Measurements from ENCODE around the gene ERFL.

Gene ERFL

DNA sequence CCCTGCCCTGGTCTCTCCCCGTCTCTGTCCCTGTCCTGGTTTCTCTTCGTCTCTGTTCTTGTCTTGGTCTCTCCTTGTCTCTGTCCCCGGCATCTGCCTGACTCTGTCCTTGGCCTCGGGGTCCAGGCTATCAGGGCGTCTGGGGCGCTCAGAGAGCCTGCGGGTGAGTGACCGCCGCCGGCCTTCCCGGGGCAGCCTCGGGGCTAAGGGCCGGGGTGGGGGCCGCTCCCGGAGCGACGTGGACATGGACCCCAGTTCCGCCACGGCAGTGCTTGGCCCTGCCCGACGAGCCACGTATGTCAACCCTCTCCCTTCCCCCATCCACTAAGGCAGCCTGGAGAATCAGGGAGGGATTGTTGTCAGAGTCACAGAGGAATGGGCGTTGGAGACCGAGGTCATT, 30.4 kb downstream of the ERFL start:
- DNase-seq (ENCODE audit: low spot score), result no peak

DNA sequence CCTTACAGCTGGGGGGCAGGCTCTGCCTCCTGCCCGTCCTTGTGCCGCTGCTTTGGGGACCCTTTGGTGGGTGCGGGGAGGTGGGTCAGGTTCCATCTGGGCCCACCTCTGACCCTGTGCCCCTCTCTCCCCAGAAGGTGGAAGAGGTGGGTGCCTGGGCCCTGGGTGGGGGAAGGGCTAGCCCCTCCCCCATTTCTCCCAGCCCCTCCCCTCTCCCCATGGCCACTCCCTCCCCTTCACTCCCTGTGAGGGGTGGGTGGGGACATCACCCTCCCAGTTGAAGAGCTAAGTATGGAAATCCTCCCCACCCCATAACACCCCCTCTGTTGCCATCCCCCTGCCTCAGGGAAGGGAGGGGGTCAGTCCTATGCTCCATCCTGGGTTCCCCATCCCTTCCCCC, 31.1 kb downstream of the ERFL start:
- no peak for DNase-seq (ENCODE audit: low spot score)

DNA sequence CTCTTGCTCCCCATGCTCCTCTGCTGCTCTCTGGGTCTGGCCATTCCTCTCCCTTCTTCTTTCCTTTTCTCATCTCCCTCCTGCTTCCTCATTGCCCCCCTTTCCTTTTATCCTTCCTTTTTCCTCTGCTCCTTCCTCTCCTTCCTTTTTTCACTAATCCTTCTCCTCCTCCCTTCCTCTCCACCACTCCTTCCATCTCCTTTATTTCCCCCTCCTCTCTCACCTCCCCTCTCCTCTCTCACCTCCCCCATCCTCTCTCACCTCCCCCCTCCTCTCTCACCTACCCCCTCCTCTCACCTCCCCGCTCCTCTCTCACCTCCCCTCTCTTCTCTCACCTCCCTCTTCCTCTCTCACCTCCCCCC, 31.7 kb downstream of the ERFL start:
- no peak for DNase-seq (ENCODE audit: low spot score)

DNA sequence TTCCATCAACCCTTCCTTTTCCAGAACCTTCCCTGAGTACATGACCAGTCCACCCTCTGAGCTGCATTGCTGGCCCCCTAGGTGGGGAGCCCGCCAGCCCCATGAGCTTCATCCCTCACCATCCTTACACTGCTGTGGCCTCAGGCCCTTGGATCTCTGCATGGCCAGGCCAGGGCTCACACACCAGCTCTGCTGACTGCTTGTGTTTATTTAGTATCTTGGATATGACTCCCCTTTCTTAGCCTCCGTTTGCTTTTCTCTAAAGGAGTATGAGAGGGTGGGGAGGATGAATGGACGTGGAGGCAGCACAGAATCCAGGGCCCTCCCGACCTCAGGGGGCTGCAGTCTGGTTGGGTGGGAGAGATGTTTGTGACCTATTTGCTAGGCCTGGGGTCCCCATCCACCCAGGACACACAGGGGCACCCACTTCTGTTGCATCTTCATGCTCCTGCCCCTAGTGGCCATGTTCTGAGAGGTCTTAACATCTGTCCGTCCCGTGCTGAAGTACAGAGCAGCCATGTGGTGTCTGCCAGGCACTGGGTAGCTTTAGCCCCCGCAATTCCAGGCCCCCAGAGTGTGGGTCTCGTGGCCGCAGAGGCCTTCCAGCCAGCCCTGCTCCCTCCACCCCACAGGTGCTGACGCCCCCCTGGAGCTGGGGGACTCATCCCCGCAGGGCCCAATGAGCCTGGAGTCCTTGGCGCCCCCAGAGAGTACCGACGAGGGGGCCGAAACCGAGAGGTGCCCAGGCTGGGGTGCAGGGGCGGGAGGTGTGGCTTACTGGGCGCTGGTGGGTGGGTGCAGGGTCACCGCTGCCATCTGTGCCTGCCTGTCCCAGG, 32.3 kb downstream of the ERFL start:
- peak; percentile 76 for DNase-seq (ENCODE audit: low spot score)

- no peak for DNase-seq (ENCODE audit: low spot score)
These were observed 33.9 kb downstream of the ERFL start for GRCh38 chr19:41894350-41894749.

- no peak for DNase-seq (ENCODE audit: low spot score)
These were observed 34.4 kb downstream of the ERFL start for GRCh38 chr19:41893899-41894298.

- DNase-seq (ENCODE audit: low spot score), result no peak
These were observed 35.9 kb downstream of the ERFL start for GRCh38 chr19:41892173-41892902.

GRCh38 chr19:41890936-41891335, 37.3 kb downstream of the ERFL start:
- DNase-seq (ENCODE audit: low spot score), result no peak

GRCh38 chr19:41889896-41890295, 38.4 kb downstream of the ERFL start:
- no peak for DNase-seq (ENCODE audit: low spot score)

- no peak for DNase-seq (ENCODE audit: low spot score)
These were observed 39.3 kb downstream of the ERFL start for GRCh38 chr19:41888926-41889325.

DNA sequence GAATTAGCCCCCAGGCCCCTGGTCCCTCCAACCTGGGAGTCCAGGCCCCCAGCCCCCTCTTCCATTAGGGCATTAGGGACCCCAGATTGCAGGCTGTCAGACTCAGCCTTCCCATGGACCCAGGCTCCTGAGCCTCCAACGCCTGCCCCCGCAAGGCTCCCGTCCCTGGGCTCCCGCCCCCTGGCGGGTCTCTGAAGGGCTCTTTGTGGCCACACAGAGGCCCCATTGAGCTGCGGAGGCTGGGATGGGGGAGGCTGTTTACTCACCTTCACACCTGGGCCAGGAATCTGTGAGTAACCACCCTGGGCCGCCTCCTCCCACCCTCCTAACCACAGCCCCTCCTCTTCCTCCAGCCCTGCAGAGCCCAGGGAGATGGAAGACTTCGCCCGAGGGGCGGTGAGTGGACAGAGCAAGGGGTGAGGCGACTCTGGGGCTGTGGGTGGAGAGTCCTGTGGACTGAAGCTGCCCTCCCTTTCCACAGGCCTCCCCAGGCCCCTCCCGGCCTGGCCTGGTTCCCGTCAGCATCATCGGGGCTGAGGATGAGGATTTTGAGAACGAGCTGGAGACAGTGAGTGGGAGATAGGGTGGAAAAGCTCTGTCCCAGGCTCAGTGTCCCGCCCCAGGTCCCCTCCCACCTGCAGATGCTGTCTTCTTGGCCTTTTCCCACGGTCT, 40.4 kb downstream of the ERFL start:
- DNase-seq (ENCODE audit: low spot score), result peak; percentile 59

DNA sequence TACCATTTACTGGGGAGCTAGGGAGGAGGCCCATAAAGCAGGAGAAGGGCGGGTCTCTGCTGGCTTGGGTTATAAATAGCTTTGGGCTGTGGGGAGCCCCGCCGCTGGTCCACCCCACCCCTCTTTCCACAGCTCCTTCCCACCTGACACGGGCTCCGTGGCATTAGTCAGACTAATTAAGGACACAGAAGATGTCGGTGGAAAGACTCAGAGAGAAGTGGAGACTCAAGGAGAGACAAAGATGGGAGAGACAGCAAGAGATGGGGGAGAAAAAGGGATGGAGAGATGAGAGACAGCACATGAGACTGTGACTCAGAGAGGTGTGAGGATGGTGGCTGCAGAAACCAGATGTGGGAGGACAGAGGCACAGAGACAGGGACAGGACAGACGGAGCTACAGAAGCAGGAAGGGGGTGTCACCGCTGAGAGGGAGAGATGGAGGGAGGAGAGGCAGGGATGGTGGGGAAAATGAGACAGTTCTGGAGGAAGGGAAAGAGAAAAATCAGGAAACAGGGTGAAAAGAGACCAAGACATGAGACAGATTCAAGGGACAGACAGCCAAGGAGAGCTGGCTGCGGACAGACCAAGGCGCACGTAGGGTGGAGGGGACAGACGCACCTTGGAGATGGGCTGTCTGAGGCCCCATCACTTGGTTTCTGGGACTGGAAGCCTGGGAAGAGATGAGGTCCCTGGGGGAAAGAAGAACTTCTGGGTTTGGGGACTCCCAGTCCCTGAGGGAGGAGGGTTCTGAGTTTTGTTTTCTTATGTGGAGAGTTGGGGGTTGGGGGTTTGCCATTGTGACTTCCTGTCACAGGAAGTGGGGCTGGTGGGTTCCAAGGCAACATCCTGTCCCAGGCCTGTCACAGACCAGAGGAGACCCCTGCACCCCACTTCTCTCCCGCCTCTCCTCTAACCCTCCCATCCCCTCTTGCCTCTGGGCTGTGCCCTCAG, 41.2 kb downstream of the ERFL start:
- peak; percentile 69 for DNase-seq (ENCODE audit: low spot score)

GRCh38 chr19:41883821-41884733, 44.2 kb downstream of the ERFL start:
- peak; percentile 96 for DNase-seq (ENCODE audit: low spot score)

- DNase-seq (ENCODE audit: low spot score), result peak; percentile 69
These were observed 44.8 kb downstream of the ERFL start for GRCh38 chr19:41883463-41883820.

DNA sequence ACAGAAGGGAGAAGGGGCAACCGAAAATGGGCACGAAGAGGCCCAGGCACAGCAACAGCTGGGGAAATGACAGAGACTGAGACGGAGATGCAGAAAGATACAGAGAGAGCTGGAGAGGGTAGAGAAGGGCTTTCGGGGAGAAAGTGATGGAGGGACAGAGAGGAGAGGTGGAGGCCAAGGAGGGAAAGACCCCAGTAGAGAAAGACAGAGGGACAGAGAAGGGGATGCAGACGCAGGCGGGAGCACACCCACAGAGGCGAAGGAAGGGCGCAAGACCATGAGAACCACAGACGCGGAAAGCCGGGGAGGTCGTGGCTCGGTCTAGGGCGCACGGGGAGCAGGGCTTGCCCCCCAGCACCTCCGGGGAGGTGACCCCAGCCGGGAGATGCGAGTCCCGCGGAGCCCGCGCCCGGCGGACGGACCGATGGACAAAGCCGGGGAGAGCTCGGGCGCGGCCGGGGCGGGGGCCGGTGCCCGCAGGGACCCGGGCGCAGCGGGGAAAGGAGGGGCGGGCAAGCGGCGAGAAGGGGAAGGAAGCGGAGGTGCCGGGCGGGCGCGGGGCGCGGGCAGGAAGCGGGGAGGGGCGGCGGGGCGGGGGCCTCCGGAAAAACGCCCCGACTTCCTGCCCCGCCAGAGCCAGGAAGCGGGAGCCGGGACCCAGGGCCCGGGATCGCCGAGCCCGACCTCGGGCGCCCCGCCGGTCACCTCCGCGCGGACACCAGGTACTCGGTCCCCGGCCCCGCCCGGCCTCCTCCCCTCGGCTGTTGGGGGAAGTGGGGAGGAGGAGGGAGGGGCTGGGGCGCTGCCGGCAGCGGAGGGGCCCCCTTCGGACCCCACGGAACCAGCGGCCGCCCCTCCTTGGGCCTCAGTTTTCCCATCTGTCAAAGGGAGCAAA, 45.4 kb downstream of the ERFL start, which contains the start of gene ARHGEF1:
Gene ARHGEF1 (plus strand): TSS at position 617 of the 895 bp plus-strand sequence. CDS start 4,899 bp downstream, outside the sequence.
- DNase-seq (ENCODE audit: low spot score), result peak; percentile 65

DNA sequence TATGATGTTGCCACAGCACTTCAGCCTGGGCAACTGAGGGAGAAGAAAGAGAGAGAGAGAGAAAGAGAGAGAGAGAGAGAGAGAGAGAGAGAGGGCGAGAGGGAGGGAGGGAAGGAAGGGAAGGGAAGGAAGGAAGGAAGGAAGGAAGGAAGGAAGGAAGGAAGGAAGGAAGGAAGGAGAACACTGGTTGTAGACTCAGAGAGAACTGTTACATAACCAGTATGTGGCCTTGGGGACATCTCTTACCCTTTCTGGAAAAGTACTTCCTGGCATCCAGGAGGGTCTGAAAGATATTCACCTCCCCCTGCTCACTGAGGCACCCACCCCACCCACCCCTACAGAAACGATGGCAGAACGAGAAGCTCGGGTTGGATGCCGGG, 47.9 kb downstream of the ERFL start:
- no peak for DNase-seq (ENCODE audit: low spot score)

GRCh38 chr19:41879670-41880328, 48.5 kb downstream of the ERFL start:
- DNase-seq (ENCODE audit: low spot score), result no peak

DNA sequence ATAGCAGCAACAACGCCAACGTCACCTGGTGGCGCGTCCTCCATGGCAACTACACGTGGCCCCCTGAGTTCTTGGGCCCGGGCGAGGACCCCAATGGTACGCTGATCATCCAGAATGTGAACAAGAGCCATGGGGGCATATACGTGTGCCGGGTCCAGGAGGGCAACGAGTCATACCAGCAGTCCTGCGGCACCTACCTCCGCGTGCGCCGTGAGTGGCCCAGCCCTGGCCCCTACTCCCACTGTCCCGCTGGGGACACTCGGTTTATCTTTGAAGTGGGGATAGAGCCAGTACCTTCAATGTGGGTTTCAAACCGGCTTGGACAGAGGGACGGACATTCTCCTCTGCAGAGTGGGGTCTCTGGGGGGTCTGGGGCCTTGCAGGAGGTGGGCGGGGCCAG, 49.2 kb downstream of the ERFL start:
- no peak for DNase-seq (ENCODE audit: low spot score)

All from NAMALWA (cell line).